ENCODE measurements around the gene KRTAP12-1.
"Not testable (repeated sequence)": the region's sequence is repeated elsewhere in the genome, so short reads cannot be mapped to it uniquely, and the experiment has no call there.

The KRTAP12-1 gene

GRCh38 chr21:44643741-44644310, 38.1 kb downstream of the KRTAP12-1 start:
- DNase-seq = no peak

GRCh38 chr21:44640761-44641160, 41.2 kb downstream of the KRTAP12-1 start:
- DNase-seq = no peak

GRCh38 chr21:44639331-44639655, 42.7 kb downstream of the KRTAP12-1 start:
- DNase-seq = no peak

- not testable (repeated sequence) for DNase-seq
Measured at GRCh38 chr21:44638506-44639330, 43.2 kb downstream of the KRTAP12-1 start.

- not testable (repeated sequence) for DNase-seq
Measured at GRCh38 chr21:44637851-44638348, 44.1 kb downstream of the KRTAP12-1 start.

GRCh38 chr21:44637018-44637850, 44.7 kb downstream of the KRTAP12-1 start, which contains the start of gene KRTAP10-10:
TSS of gene KRTAP10-10 (plus strand) at chr21:44637356. CDS start at chr21:44637418, 62 bp downstream.
- no peak for DNase-seq

GRCh38 chr21:44636209-44637017, 45.5 kb downstream of the KRTAP12-1 start:
- no peak for DNase-seq

- no peak for DNase-seq
Measured at GRCh38 chr21:44632067-44632466, 49.9 kb downstream of the KRTAP12-1 start.
